Heart right ventricle (tissue), 16 donors: Measurements from ENCODE around the gene COL25A1. TPM values are rescaled to one million over a fixed set of nuclear protein-coding genes. Genes with fewer than 3 reads are reported as not detected.

Source experiments
- ATAC-seq, 8 donors: fragments of 200-7000 bp; cut with Tn5 transposase; one replicate each; pipeline ENCODE4 v1.9.1; 2020; ENCODE audit warnings: mild to moderate bottlenecking in 8 of 8, moderate library complexity in 8 of 8, moderate number of reproducible peaks in 1 of 8
- DNase-seq, 2 donors: peaks; one replicate each; pipeline ENCODE4 v3.0.0-alpha.2; 2020
- H3K27ac ChIP-seq, 10 donors: fragments of 200-600 bp; sonication (generic) in 2 of 10; one replicate each; pipeline versions ENCODE4 v1.5.0 to v1.8.0; 2020 to 2022; ENCODE audit warnings: mild to moderate bottlenecking in 3 of 10
- H3K27me3 ChIP-seq, 7 donors: fragments of 200-600 bp; one replicate each; pipeline ENCODE4 v1.8.0; 2021 to 2022; ENCODE audit warnings: mild to moderate bottlenecking in 2 of 7
- H3K36me3 ChIP-seq, 9 donors: fragments of 200-600 bp; sonication (generic) in 1 of 9; one replicate each; pipeline versions ENCODE4 v1.5.0 to v1.8.0; 2020 to 2022; ENCODE audit warnings: mild to moderate bottlenecking in 2 of 9
- H3K4me1 ChIP-seq, 9 donors: fragments of 200-600 bp; sonication (generic) in 1 of 9; one replicate each; pipeline versions ENCODE4 v1.5.0 to v1.8.0; 2020 to 2022; ENCODE audit warnings: mild to moderate bottlenecking in 4 of 9
- H3K4me3 ChIP-seq, 10 donors: fragments of 200-600 bp; sonication (generic) in 2 of 10; one replicate each; pipeline versions ENCODE4 v1.5.0 to v1.8.0; 2020 to 2022; ENCODE audit warnings: mild to moderate bottlenecking in 7 of 10, moderate library complexity in 2 of 10
- H3K9me3 ChIP-seq, 11 donors: fragments of 200-600 bp in 10 of 11; sonication (generic) in 2 of 11; one replicate each; pipeline versions ENCODE4 v1.5.0 to v1.8.0; 2013 to 2022; ENCODE audit warnings: mild to moderate bottlenecking in 2 of 11, control low read depth in 1 of 11, moderate library complexity in 1 of 11
- CTCF ChIP-seq, 9 donors: fragments of 200-600 bp; sonication (generic) in 2 of 9; IDR thresholded peaks; one replicate each; pipeline versions ENCODE4 v1.5.0 to v1.8.0; 2021 to 2022; ENCODE audit warnings: antibody characterized with exemption in 9 of 9, mild to moderate bottlenecking in 5 of 9, moderate library complexity in 1 of 9
- WGBS, 2 donors: extraction: QIAGEN DNeasy Blood & Tissue Kit; methylation state at CpG; one replicate each; pipeline ENCODE4 v1.1.7; 2013; ENCODE audit warnings: inconsistent platforms in 1 of 2; 5-methylcytosine and 5-hydroxymethylcytosine counted together
- intact Hi-C, 10 donors: fragments of 100-400 bp; cut with DNase I; formaldehyde crosslinking; loops; one replicate each; pipeline versions ENCODE4 v1.11.1 to v1.14.2; 2022
- polyA plus RNA-seq, 2 donors: library from polyadenylated mRNA; stranded (reverse); fragments of 200-250 nt; gene quantifications; one replicate each; pipeline ENCODE4 v1.2.3, GENCODE V29; 2013
- total RNA-seq, 10 donors: library from RNA; stranded (reverse); fragmentation: NEBNext Ultra II Directional in 3 of 10; extraction: Animal tissue kit (Norgen Biotek cat#: 25700) in 3 of 10; gene quantifications; one replicate each; pipeline versions ENCODE4 v1.2.1 to v1.2.4, GENCODE V29; 2021 to 2023
- donor health status: Arrhythmogenic right ventricular cardiomyopathy.
- donor health status: ischemic (EF 13 %, LVEDD 7.1; RV severe dilation, severe dysfunction).
- donor health status: healthy with polysubstance abuse.
- donor health status: DM: no; HTN: yes; CAD: no.
- donor health status: DM: no; HTN: no; CAD: no.
- donor health status: ischemic (EF 25% LVEDD 6.9; RV normal size, moderate dysfunction).
- donor health status: ischemic (EF 25% LVEDD 5.7; RV mildly dilated, moderate dysfunction).
- donor health status: healthy.
- donor health status: DM: yes; HTN: yes; CAD: no.
- donor health status: Ischemic cardiomyopathy.
- donor health status: ischemic (EF 35%, LVEDD 5.7; RV mildly dilated, moderate dysfunction).
- donor health status: nonischemic (EF 11% LVEDD 7.7; RV severe dilation, severe dysfunction).
- donor health status: DM: yes; HTN: yes; CAD: no.
- donor health status: PGD.
- donor health status: ischemic (EF 29% LVEDD 5.4; RV normal size, mild dysfunction).
- donor health status: nonischemic (EF 23%, LVEDD 6.1; RV moderate dilation, normal function).

COL25A1 gene
- total and polyA plus RNA-seq, 12 donors = 0.07 to 1.2 (median 0.41) TPM

GRCh38 chr4:109123951-109124350 is 178.5 kb downstream of the COL25A1 start:
- 89 to 91% methylated on average over 1 of the region's 1 CpG for WGBS, 2 donors
- intact Hi-C loops = no loop called here
- TF ChIP-seq CTCF (IDR thresholded peaks at IDR 0.05) = no peak
- DNase-seq = no peak
- Histone ChIP-seq H3K9me3 (peaks cover 0 to 9% (median 0%) of the 10 kb centered on the region in 11 donors), H3K27me3 (no peaks in the 10 kb centered on the region), H3K27ac (no peak overlapping the region), H3K4me3 (no peak overlapping the region), H3K4me1 (no peaks in the 10 kb centered on the region), H3K36me3 (no peaks in the 10 kb centered on the region)
- ATAC-seq = no peak

DNA sequence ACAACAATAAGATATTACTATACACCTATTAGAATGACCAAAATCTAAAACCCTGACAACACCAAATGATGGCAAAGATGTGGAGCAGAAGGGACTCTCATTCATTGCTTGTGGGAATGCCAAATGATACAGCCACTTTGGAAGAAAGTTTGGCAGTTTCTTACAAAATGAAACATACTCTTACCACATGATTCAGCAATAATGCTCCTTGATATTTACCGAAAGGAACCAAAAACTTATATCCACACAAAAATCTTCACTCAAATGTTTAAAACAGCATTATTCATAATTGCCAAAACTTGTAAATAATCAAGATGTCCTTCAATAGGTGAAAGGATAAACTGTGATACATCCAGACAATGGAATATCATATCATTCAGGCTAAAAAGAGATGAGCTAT is 180.9 kb downstream of the COL25A1 start:
- 95 to 97% methylated on average over 1 of the region's 1 CpG for WGBS, 2 donors
- intact Hi-C loops = no loop called here
- no peak overlapping the region for H3K4me3 ChIP-seq
- H3K27ac ChIP-seq = no peak overlapping the region
- no peak for TF ChIP-seq CTCF (IDR thresholded peaks at IDR 0.05)
- DNase-seq = no peak
- no peaks in the 10 kb centered on the region for H3K4me1 ChIP-seq
- H3K36me3 ChIP-seq = no peaks in the 10 kb centered on the region
- ATAC-seq = no peak
- no peaks in the 10 kb centered on the region for H3K27me3 ChIP-seq
- peaks cover 0 to 9% (median 0%) of the 10 kb centered on the region in 11 donors for H3K9me3 ChIP-seq

DNA sequence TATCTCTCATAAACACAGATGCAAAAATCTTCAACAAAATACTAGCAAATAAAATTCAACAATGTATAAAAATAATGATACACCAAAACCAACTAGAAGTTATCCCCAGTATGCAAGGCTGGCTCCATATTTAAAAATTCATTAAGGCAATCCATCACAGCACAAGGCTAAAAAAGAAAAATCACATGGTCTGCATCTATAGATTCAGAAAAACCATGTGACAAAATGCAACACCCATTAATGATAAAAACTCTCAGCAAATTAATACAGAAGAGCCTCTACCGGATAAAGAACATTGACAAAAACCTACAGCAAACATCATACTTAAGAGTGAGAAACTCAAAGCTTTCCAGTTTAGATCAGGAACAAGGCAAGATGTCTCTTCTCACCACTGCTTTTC is 182.6 kb downstream of the COL25A1 start:
- H3K27me3 ChIP-seq = no peaks in the 10 kb centered on the region
- H3K4me1 ChIP-seq = no peaks in the 10 kb centered on the region
- no peak for TF ChIP-seq CTCF (IDR thresholded peaks at IDR 0.05)
- ATAC-seq (no peak), DNase-seq (no peak)
- H3K27ac ChIP-seq = no peak overlapping the region
- intact Hi-C loops = no loop called here
- peaks cover 0 to 9% (median 0%) of the 10 kb centered on the region in 11 donors for H3K9me3 ChIP-seq
- WGBS, 2 donors = 97 to 100% methylated on average over 1 of the region's 1 CpG
- H3K36me3 ChIP-seq = no peaks in the 10 kb centered on the region
- no peak overlapping the region for H3K4me3 ChIP-seq

DNA sequence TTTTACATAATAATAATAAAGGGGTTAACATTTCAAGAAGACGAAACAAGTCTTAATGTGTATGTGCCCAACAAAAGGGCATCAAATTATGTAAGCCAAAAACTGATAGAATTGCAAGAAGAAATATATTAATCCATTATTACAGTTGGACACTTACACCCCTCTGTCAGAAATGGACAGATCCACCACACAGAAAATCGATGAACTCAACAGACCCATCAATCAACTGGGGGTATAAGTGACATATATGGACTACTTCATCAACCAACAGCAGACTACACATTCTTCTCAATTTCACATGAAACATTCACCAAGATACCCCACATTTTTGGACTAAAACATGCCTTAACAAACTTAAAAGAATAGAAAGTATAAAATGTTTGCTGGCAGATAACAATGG is 183.8 kb downstream of the COL25A1 start:
- ATAC-seq = no peak
- intact Hi-C loops = no loop called here
- Histone ChIP-seq H3K27ac (no peak overlapping the region), H3K9me3 (peaks cover 0 to 9% (median 0%) of the 10 kb centered on the region in 11 donors), H3K27me3 (no peaks in the 10 kb centered on the region), H3K4me3 (no peak overlapping the region), H3K4me1 (no peaks in the 10 kb centered on the region), H3K36me3 (no peaks in the 10 kb centered on the region)
- no peak for DNase-seq
- 92% methylated on average over 2 of the region's 2 CpGs for WGBS, 2 donors
- no peak for TF ChIP-seq CTCF (IDR thresholded peaks at IDR 0.05)
